Measurements from ENCODE around the gene LONP2.
"Not testable (repeated sequence)": the region's sequence is repeated elsewhere in the genome, so short reads cannot be mapped to it uniquely, and the experiment has no call there.

Gene LONP2

DNA sequence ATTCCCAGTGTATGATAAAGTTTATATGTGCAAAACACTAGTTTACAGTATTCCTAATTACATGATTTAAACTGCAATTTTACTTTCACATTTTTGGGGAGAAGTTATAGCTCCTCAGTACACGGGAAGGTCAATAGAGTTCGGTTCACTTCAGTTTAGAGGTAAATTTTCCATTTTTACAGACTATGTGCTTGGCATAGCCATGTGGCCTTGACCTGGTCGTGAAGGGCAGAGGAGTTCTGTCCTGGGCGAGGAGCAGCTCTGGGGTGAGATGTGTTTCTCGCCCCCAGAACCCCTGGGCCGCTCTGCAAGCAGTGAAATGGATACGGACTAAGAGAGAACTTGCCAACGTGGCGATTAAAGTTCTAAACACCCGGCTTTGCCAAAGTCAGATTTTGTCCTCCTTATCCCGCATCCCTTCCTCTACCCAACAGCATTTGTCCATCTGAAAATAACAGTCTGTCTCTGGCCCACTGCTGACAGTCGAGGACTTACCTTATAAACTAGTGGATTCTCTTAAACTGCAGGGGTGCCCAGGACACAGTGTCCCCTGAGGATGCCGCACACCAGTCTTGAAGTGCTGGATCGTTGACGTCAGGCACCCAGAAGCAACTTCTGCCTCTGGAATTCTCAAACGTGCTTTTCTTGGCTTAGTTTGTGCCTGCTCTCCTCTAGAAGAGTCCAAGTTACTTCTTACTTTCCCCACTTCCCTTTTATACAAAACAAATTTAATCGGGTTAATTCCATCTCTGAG lies 142.6 kb downstream of the LONP2 start:
- no peak for DNase-seq (ENCODE audit: low read depth in 1 of 2, low spot score in 1 of 2)

DNA sequence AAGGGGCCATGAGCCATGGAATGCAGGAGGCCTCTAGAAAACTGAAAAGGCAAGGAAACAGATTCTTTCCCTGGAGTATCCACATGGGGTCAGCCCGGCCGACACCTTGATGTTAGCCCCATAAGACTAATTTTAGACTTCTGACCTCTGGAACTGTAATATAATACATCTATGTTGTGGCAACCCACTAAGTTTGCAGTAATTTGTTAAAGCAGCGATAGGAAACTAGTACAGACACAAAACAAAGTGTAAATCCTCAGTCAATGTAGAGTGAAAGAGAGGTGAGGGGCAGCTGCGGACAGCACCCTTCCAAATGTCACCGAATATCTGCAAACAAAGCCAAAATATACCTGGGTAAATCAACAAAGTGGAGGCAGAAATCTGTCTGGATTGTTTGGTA lies 148.3 kb downstream of the LONP2 start:
- DNase-seq (ENCODE audit: low read depth in 1 of 2, low spot score in 1 of 2) = no peak

DNA sequence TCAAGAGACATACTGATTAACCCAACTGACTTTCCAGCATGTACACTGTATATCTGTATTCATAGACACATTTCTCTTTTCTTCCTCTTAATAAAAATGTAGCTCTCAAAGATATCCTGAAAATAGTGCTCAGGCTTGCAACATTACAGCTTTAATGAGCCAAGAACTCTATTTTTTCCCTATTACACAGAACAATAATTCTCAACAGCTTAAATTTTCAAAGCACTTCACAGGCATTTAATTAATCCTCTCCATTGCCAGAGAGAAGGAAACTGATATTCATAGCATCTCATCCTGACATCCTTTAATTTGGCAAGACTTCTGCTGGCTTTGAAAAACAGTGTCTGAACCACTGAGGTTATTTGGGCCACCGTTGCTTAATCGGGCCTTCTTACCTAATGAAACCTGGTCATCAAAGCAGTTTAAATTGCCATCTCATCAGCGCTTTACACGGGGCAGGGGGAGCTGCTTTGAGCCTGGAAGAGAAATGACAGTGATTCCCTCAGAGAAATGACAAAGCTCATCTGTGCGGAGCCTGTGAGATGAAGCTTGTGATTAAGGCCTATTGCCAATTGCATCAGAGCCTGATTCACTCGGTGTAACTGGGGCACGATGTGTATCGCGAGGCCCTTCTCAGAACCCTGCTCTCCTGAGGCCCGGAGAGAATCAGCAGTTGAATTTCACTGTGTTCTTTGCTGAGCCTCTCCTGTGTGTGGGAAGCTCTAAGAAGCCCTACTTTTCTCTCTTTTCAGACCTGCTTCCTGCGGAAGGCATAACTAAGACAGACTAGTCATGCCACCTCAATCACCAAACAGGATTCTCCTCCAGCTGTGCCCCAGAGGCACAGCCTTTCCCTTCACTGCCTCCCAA lies 149.6 kb downstream of the LONP2 start:
- DNase-seq (ENCODE audit: low read depth in 1 of 2, low spot score in 1 of 2) = no peak

DNA sequence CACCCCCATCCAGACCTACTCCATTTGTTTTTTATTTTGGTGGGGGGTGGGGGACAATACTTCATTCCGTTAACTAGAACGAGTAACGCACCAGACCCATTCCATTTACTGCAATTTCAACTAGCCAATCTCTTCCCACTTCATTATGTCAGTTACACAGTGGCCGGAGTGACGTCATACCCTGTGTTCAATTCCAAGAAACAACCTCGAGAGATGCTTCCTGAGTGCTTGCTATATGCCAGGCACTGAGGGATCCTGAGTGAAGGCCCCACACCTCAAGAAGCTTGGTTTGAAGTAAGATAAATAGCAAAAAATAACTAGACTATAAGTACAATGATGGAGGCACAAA lies 150.2 kb downstream of the LONP2 start:
- no peak for DNase-seq (ENCODE audit: low read depth in 1 of 2, low spot score in 1 of 2)

DNA sequence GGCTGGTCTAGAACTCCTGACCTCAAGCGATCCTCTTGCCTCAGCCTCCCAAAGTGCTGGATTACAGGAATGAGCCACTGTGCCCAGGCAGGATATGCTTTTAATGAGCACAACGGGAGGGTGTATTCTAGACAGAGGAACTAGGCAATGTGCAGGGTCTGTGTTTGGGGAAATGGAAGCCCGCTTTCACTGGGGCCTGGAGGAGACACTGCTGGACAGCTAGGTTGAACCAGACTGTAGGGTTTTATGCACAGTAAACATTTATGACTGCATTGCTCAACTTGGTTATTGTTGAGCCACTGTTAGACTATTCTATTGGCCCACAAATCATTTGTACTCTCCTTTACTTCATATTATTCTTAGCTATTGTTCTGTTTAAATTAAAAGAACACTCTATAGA lies 151.3 kb downstream of the LONP2 start:
- no peak for DNase-seq (ENCODE audit: low read depth in 1 of 2, low spot score in 1 of 2)

DNA sequence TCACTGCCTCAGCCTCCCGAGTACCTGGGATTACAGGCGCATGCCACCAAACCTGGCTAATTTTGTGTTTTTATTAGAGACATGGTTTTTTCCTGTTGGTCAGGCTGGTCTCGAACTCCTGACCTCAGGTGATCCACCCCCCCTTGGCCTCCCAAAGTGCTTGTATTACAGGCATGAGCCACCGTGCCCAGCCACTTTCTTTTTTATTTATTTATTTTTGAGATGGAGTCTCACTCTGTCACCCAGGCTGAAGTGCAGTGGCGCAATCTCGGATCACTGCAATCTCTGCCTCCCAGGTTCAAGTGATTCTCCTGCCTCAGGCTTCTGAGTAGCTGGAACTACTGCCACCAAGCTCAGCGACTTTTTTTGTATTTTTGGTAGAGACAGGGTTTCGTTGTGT lies 158.4 kb downstream of the LONP2 start:
- DNase-seq (ENCODE audit: low read depth in 1 of 2, low spot score in 1 of 2) = not testable (repeated sequence)

DNA sequence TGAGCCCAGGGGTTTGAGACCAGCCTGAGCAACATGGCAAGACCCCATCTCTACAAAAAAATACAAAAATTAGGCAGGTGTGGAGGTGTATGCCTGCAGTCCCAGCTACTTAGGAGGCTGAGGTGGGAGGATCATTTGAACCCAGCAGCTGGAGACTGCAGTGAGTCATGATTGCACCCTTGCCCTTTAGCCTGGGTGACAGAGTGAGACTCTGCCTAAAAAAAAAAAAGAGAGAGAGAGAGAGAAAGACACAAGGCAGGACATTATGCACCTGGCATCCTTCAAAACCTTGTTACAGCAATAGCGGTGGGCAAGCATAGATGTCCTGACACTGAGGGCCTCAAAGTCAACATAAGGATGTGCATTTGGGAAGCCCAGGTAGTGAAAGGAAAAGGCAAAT lies 161.1 kb downstream of the LONP2 start:
- no peak for DNase-seq (ENCODE audit: low read depth in 1 of 2, low spot score in 1 of 2)

DNA sequence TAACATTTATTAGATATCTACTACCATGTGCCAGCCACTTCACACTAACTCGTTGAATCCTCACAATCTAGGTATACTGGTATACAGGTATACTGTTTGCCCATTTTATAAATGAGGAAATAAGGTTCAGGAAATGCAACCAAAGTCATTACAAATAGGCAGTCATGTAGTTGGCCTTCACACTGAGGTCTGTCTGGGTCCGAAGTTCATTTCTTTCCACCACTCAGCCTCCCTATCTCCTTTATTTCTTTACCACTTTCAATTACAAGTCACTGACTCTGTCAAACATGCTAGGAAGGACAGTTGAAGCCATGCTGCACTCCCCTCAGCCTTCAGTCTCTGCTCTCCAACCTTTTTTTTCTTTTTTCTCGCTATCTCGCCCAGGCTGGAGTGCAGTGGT lies 161.8 kb downstream of the LONP2 start:
- DNase-seq (ENCODE audit: low read depth in 1 of 2, low spot score in 1 of 2) = no peak

All from stimulated activated CD4-positive, alpha-beta T cell treated with anti-CD3 and anti-CD28 coated beads, Interleukin-15, amount 100 ng/mL, for 1 hour (primary cell).